Fibroblast of pulmonary artery (primary cell): ENCODE measurements around the gene SLC9C1.

ENCODE experiments used
- DNase-seq: peaks from one replicate; pipeline ENCODE4 v3.0.0-alpha.2; 2010; ENCODE audit warnings: low read depth
- H3K4me3 ChIP-seq: replicated peaks from 2 replicates; pipeline ENCODE4 v1.5.1; 2011; ENCODE audit warnings: low read depth, mild to moderate bottlenecking, control low read depth, low read length, moderate library complexity
- CTCF ChIP-seq: IDR thresholded peaks from 2 replicates; pipeline ENCODE4 v1.5.1; 2011; ENCODE audit warnings: mild to moderate bottlenecking, control low read depth, low read length, inconsistent platforms; ENCODE audit errors: missing control alignments

Gene SLC9C1

GRCh38 chr3:112140584-112140983, 153.4 kb downstream of the SLC9C1 start:
- TF ChIP-seq CTCF = no peak
- H3K4me3 ChIP-seq = no peak overlapping the region
- DNase-seq = no peak

- DNase-seq = no peak
Observed at GRCh38 chr3:112138219-112138969, 155.6 kb downstream of the SLC9C1 start.

GRCh38 chr3:112137781-112138180, 156.2 kb downstream of the SLC9C1 start:
- TF ChIP-seq CTCF = no peak
- no peak for DNase-seq
- no peak overlapping the region for H3K4me3 ChIP-seq

More at GRCh38 chr3:112138219-112138969, 155.6 kb downstream of the SLC9C1 start:
- no peak overlapping the region for H3K4me3 ChIP-seq
- no peak for TF ChIP-seq CTCF

- peak; percentile 57 for DNase-seq
- TF ChIP-seq CTCF = peak; percentile 64
- H3K4me3 ChIP-seq = no peak overlapping the region
Observed at GRCh38 chr3:112136959-112137693, 156.9 kb downstream of the SLC9C1 start.

- H3K4me3 ChIP-seq = no peak overlapping the region
Observed at GRCh38 chr3:112136046-112136445, 158.0 kb downstream of the SLC9C1 start.

More at GRCh38 chr3:112136046-112136445, 158.0 kb downstream of the SLC9C1 start:
- DNase-seq = no peak
- TF ChIP-seq CTCF = no peak
